Measurements from ENCODE around the gene FAM98B. TPM values are rescaled to one million over a fixed set of nuclear protein-coding genes. Genes with fewer than 3 reads are reported as not detected.

FAM98B gene
- polyA plus RNA-seq, 2 of the 4 experiments (the other 2 are of a cell fraction), result 16.5 to 18.8 TPM

DNA sequence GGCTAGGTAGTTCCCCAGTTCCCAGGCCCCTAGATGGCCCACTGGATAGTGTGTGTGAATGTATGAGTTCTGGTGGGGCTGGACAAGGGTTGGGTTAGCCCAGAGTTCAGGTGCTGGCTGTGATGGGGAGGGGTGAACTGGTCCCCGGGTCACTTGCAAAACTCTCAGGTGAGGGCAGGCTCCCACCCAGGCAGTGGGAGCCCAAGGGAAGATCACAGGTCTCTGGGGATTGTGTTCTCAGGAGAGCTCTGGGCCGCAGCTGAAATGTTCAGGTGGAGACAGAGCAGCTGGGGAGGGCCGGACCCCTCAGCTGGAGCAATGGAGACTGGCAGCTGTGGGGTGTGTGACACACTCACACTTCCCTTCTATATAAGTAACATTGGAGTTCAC is 12.8 kb upstream of the FAM98B start:
- no CpG with 5 or more reads among the region's 3 CpGs for WGBS (ENCODE audit: missing lambda C conversion rate)
- H3K27ac ChIP-seq, result no peak overlapping the region
- CTCF ChIA-PET, result interaction anchor here (0.6 to 4.2 kb wide), 25 partner anchors 10 to 438 kb away, joined by 3 to 44 read pairs (median 5); partner anchors contain the start of genes FAM98B and RASGRP1

DNA sequence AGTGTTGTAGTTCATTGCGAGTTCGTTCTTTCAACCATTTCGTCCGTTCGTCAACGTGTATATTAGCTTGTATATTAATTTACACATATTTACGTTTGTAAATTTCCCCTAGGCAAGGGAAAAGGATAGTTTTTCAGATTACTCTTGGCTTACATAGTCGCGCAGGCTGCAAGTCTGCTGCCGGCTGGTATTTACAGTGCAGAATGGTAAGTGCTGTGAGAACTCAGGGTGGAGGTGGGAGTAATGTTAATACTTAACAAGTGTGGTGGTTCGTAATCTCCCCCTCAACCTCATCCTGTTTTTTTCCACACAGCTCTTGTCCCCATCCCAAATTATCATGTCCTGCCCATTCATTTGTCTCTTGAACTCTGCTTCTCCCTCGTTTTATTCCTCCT is 766 bp downstream of the FAM98B start:
- ChIA-PET POLR2A (interaction anchor here (1.0 to 1.4 kb wide), 5 partner anchors 14 to 245 kb away, joined by 3 to 5 read pairs (median 3); partner anchors contain the start of genes RASGRP1 and SPRED1), CTCF (interaction anchor here (0.6 to 3.4 kb wide), 8 partner anchors 14 to 593 kb away, joined by 3 to 26 read pairs (median 3); no protein-coding TSS in a partner anchor)
- Histone ChIP-seq H3K4me1 (no peaks in the 10 kb centered on the region), H3K4me2 (peak overlapping the region; percentile 87), H3K27ac (peak overlapping the region; percentile 92 to 98), H3K4me3 (peak overlapping the region; percentile 85), H3K9me3 (no peaks in the 10 kb centered on the region)
- TF ChIP-seq, protein P1, sequence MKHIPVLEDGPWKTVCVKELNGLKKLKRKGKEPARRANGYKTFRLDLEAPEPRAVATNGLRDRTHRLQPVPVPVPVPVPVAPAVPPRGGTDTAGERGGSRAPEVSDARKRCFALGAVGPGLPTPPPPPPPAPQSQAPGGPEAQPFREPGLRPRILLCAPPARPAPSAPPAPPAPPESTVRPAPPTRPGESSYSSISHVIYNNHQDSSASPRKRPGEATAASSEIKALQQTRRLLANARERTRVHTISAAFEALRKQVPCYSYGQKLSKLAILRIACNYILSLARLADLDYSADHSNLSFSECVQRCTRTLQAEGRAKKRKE (CRISPR knock-in tag; IDR thresholded peaks at IDR 0.05; ENCODE audit: low read depth), result no peak
- TF ChIP-seq POLR2AphosphoS2 (conservative IDR thresholded peaks at IDR 0.05; ENCODE audit: low read length), result no peak
- no peak for TF ChIP-seq CHD2 (IDR thresholded peaks at IDR 0.05; ENCODE audit: low read length, partially characterized antibody)
- TF ChIP-seq BHLHE40 (IDR thresholded peaks at IDR 0.05; ENCODE audit: low read depth, low read length), result no peak
- no peak for TF ChIP-seq PHF8 (IDR thresholded peaks at IDR 0.05; ENCODE audit: borderline replicate concordance, low read depth)
- TF ChIP-seq HEYL (CRISPR knock-in tag; IDR thresholded peaks at IDR 0.05), result no peak
- TF ChIP-seq CHD4 (IDR thresholded peaks at IDR 0.05; ENCODE audit: borderline replicate concordance), result no peak
- TF ChIP-seq, protein P2, sequence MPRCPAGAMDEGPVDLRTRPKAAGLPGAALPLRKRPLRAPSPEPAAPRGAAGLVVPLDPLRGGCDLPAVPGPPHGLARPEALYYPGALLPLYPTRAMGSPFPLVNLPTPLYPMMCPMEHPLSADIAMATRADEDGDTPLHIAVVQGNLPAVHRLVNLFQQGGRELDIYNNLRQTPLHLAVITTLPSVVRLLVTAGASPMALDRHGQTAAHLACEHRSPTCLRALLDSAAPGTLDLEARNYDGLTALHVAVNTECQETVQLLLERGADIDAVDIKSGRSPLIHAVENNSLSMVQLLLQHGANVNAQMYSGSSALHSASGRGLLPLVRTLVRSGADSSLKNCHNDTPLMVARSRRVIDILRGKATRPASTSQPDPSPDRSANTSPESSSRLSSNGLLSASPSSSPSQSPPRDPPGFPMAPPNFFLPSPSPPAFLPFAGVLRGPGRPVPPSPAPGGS (IDR thresholded peaks at IDR 0.05), result no peak
- TF ChIP-seq GATA3 (IDR thresholded peaks at IDR 0.05; ENCODE audit: borderline replicate concordance), result no peak
- TF ChIP-seq, protein P3, sequence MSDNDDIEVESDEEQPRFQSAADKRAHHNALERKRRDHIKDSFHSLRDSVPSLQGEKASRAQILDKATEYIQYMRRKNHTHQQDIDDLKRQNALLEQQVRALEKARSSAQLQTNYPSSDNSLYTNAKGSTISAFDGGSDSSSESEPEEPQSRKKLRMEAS (IDR thresholded peaks at IDR 0.05), result no peak
- no peak for TF ChIP-seq TFCP2L1 (CRISPR knock-in tag; IDR thresholded peaks at IDR 0.05)
- no peak for TF ChIP-seq FOXS1 (CRISPR knock-in tag; IDR thresholded peaks at IDR 0.05)
- TF ChIP-seq, protein P4, sequence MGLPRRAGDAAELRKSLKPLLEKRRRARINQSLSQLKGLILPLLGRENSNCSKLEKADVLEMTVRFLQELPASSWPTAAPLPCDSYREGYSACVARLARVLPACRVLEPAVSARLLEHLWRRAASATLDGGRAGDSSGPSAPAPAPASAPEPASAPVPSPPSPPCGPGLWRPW (IDR thresholded peaks at IDR 0.05), result no peak
- no peak for TF ChIP-seq CEBPB (IDR thresholded peaks at IDR 0.05)
- DNase-seq (ENCODE audit: low read depth in 1 of 2, low spot score in 1 of 2), result no peak
- WGBS (ENCODE audit: missing lambda C conversion rate), result 6% methylated on average over 12 of the region's 12 CpGs
- no peak for FAIRE-seq
- ATAC-seq, result peak in 1 of 2 experiments; percentile 19; a peak in 1 of 6 replicates

More for the DNA sequence above, 12.8 kb upstream of the FAM98B start:
- Histone ChIP-seq H3K4me1 (no peaks in the 10 kb centered on the region), H3K4me3 (no peak overlapping the region), H3K4me2 (no peak overlapping the region), H3K9me3 (peaks cover 6% of the 10 kb centered on the region; the same call in 1 of the 3 replicates)
- no peak for TF ChIP-seq HEYL (CRISPR knock-in tag; IDR thresholded peaks at IDR 0.05)
- TF ChIP-seq JUNB (IDR thresholded peaks at IDR 0.05), result no peak
- TF ChIP-seq ZFP36 (IDR thresholded peaks at IDR 0.05; ENCODE audit: borderline replicate concordance, partially characterized antibody), result no peak
- no peak for TF ChIP-seq RNF2 (IDR thresholded peaks at IDR 0.05; ENCODE audit: borderline replicate concordance, low read depth)
- no peak for TF ChIP-seq HOXB13 (CRISPR knock-in tag; IDR thresholded peaks at IDR 0.05; ENCODE audit: low read depth)
- TF ChIP-seq ZNF302 (CRISPR knock-in tag; IDR thresholded peaks at IDR 0.05), result no peak
- TF ChIP-seq POLR2AphosphoS2 (conservative IDR thresholded peaks at IDR 0.05; ENCODE audit: low read length), result no peak
- TF ChIP-seq ZC3H11A (IDR thresholded peaks at IDR 0.05), result no peak
- no peak for TF ChIP-seq JUN (IDR thresholded peaks at IDR 0.05)
- TF ChIP-seq BHLHE40 (IDR thresholded peaks at IDR 0.05; ENCODE audit: low read depth, low read length), result no peak
- TF ChIP-seq EHF (CRISPR knock-in tag; IDR thresholded peaks at IDR 0.05), result no peak
- no peak for TF ChIP-seq RAD21 (conservative IDR thresholded peaks at IDR 0.05 in 1 of 2, IDR thresholded peaks at IDR 0.05 in 1 of 2)
- TF ChIP-seq NR3C1 (IDR thresholded peaks at IDR 0.05), result no peak
- no peak for TF ChIP-seq SMC3 (IDR thresholded peaks at IDR 0.05)
- no peak for FAIRE-seq
- POLR2A ChIA-PET, result interaction anchor here (1.1 kb wide), 1 partner anchor 13 kb away, joined by 3 read pairs; the partner anchor contains the start of gene FAM98B
- no peak for ATAC-seq
- DNase-seq (ENCODE audit: low read depth in 1 of 2, low spot score in 1 of 2), result no peak
